Hepatocyte (in vitro differentiated cells): Measurements from ENCODE around the gene PRODH. TPM values are rescaled to one million over a fixed set of nuclear protein-coding genes. Genes with fewer than 3 reads are reported as not detected.
A peak's percentile ranks its signal among the peaks of the same experiment; 100 is the strongest.
"Not testable (repeated sequence)": the region's sequence is repeated elsewhere in the genome, so short reads cannot be mapped to it uniquely, and the experiment has no call there.

Source experiments
- DNase-seq: peaks from one replicate; pipeline ENCODE4 v3.0.0-alpha.2; 2016; ENCODE audit warnings: low spot score
- H2AFZ ChIP-seq: fragments of 200-600 bp; sonication (generic); 2 replicates; pipeline ENCODE4 v1.6.0; 2016; ENCODE audit warnings: antibody characterized with exemption, mild to moderate bottlenecking
- H3K27ac ChIP-seq: fragments of 200-600 bp; sonication (generic); 2 replicates; pipeline ENCODE4 v1.5.1; 2016; ENCODE audit warnings: mild to moderate bottlenecking
- H3K27me3 ChIP-seq: fragments of 200-600 bp; sonication (generic); 2 replicates; pipeline ENCODE4 v1.6.1; 2016
- H3K36me3 ChIP-seq: fragments of 200-600 bp; sonication (generic); replicated peaks from 2 replicates; pipeline ENCODE4 v1.5.1; 2016; ENCODE audit warnings: low read depth; ENCODE audit not compliant: insufficient read depth
- H3K4me1 ChIP-seq: fragments of 200-600 bp; sonication (generic); 2 replicates; pipeline ENCODE4 v1.5.1; 2016; ENCODE audit warnings: mild to moderate bottlenecking, moderate library complexity; ENCODE audit not compliant: insufficient read depth
- H3K4me2 ChIP-seq: fragments of 200-600 bp; sonication (generic); 2 replicates; pipeline ENCODE4 v1.6.0; 2016
- H3K4me3 ChIP-seq: fragments of 200-600 bp; sonication (generic); 2 replicates; pipeline ENCODE4 v1.5.1; 2016; ENCODE audit warnings: mild to moderate bottlenecking
- H3K79me2 ChIP-seq: fragments of 200-600 bp; sonication (generic); 2 replicates; pipeline ENCODE4 v1.6.0; 2017; ENCODE audit warnings: mild to moderate bottlenecking
- H3K9me2 ChIP-seq: fragments of 200-600 bp; sonication (generic); replicated peaks from 2 replicates; pipeline ENCODE4 v1.6.0; 2017; ENCODE audit warnings: mild to moderate bottlenecking; ENCODE audit not compliant: insufficient read depth
- H3K9me3 ChIP-seq: fragments of 200-600 bp; sonication (generic); 2 replicates; pipeline ENCODE4 v1.5.1; 2016; ENCODE audit warnings: low read depth, mild to moderate bottlenecking
- H4K20me1 ChIP-seq: fragments of 200-600 bp; sonication (generic); 2 replicates; pipeline ENCODE4 v1.6.0; 2016; ENCODE audit warnings: mild to moderate bottlenecking; ENCODE audit not compliant: insufficient read depth, poor library complexity, severe bottlenecking
- EZH2 ChIP-seq: fragments of 200-600 bp; sonication (generic); IDR thresholded peaks from 2 replicates; pipeline ENCODE4 v1.6.1; 2016; ENCODE audit warnings: antibody characterized with exemption, mild to moderate bottlenecking, borderline replicate concordance
- EZH2phosphoT487 ChIP-seq: fragments of 200-600 bp; sonication (generic); IDR thresholded peaks from one replicate; pipeline ENCODE4 v1.6.1; 2018; ENCODE audit warnings: antibody characterized with exemption, mild to moderate bottlenecking, low read depth, moderate library complexity; ENCODE audit not compliant: unreplicated experiment, severe bottlenecking
- WGBS: methylation state at CpG from one replicate; pipeline ENCODE4 v1.1.6; 2016; ENCODE audit warnings: low lambda C conversion rate; ENCODE audit errors: missing lambda C conversion rate; 5-methylcytosine and 5-hydroxymethylcytosine counted together
- polyA plus RNA-seq: library from polyadenylated mRNA; unstranded; fragments of >200 nt; fragmentation: Nextera tagmentation; extraction: Ambion mirVana; gene quantifications from 2 replicates; pipeline ENCODE4 v1.2.1, GENCODE V29; 2016
- total RNA-seq: library from RNA; depleted of rRNA; stranded (reverse); fragments of >200 nt; gene quantifications from 2 replicates; pipeline ENCODE4 v1.2.3, GENCODE V29; 2014
- TF ChIP-seq, protein P1 (sequence below): fragments of 200-600 bp; sonication (generic); IDR thresholded peaks from 2 replicates; pipeline ENCODE4 v1.5.1; 2016; ENCODE audit warnings: antibody characterized with exemption, mild to moderate bottlenecking; ENCODE audit not compliant: poor library complexity

Gene PRODH
- total and polyA plus RNA-seq, 2 experiments from 2014 or later: 27.2 to 27.9 TPM

DNA sequence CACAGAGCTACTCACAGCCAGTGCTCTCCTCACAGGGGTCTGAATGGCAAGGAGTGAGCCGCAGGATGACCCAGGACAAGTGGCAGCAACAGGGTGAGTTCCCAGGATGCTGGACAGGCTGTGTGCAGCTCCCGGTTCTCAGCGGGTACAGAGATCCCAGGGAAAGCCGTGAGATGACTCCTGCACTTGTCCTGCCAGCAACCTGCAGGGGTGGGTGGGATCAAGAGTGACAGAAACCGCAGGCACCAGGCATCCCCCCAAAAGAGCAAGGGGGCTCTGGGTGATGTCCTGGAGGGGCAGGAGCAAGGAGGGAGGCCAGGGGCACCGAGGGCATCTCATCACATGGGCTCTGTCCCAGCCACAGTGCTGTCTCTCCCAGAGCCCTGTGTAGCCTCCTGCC lies 15.9 kb upstream of the PRODH start:
- no peaks in the 10 kb centered on the region for H4K20me1 ChIP-seq
- DNase-seq: no peak
- no peaks in the 10 kb centered on the region for H3K4me1 ChIP-seq
- TF ChIP-seq, protein P1, sequence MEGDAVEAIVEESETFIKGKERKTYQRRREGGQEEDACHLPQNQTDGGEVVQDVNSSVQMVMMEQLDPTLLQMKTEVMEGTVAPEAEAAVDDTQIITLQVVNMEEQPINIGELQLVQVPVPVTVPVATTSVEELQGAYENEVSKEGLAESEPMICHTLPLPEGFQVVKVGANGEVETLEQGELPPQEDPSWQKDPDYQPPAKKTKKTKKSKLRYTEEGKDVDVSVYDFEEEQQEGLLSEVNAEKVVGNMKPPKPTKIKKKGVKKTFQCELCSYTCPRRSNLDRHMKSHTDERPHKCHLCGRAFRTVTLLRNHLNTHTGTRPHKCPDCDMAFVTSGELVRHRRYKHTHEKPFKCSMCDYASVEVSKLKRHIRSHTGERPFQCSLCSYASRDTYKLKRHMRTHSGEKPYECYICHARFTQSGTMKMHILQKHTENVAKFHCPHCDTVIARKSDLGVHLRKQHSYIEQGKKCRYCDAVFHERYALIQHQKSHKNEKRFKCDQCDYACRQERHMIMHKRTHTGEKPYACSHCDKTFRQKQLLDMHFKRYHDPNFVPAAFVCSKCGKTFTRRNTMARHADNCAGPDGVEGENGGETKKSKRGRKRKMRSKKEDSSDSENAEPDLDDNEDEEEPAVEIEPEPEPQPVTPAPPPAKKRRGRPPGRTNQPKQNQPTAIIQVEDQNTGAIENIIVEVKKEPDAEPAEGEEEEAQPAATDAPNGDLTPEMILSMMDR: no peak
- TF ChIP-seq EZH2phosphoT487 (no peak), EZH2 (no peak)
- no peaks in the 10 kb centered on the region for H3K79me2 ChIP-seq
- H3K4me2 ChIP-seq: no peak overlapping the region
- no peak overlapping the region for H2AFZ ChIP-seq
- H3K36me3 ChIP-seq: no peaks in the 10 kb centered on the region
- no peak overlapping the region for H3K27ac ChIP-seq
- H3K9me3 ChIP-seq: no peaks in the 10 kb centered on the region
- H3K9me2 ChIP-seq: no peaks in the 10 kb centered on the region
- no peaks in the 10 kb centered on the region for H3K27me3 ChIP-seq
- H3K4me3 ChIP-seq: no peak overlapping the region
- 88% methylated on average over 6 of the region's 6 CpGs for WGBS

DNA sequence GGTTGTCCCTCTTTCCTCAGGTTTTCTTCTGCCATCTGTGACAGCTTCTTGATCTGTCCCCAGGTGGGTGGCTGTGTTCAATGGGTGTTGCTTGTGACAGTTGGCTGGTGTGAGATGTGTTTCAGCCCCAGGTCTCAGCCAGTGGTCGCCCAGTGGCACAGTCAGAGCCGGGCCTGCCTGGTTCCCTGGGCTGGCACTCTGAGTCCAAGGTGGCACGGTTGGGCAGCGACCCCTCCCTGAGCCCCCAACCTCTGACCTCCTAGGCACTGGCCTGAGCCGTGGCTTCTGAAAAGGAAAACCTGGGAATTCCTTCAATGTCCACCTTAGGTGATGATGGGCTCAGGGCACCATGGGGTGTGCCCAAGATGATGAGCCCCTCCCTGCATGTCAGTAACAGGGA lies 14.0 kb upstream of the PRODH start:
- Histone ChIP-seq H3K4me1 (no peaks in the 10 kb centered on the region), H3K27me3 (no peaks in the 10 kb centered on the region), H3K4me3 (no peak overlapping the region), H4K20me1 (no peaks in the 10 kb centered on the region), H3K36me3 (no peaks in the 10 kb centered on the region), H3K79me2 (no peaks in the 10 kb centered on the region), H3K27ac (no peak overlapping the region), H3K9me2 (no peaks in the 10 kb centered on the region), H3K4me2 (no peak overlapping the region), H3K9me3 (no peaks in the 10 kb centered on the region), H2AFZ (no peak overlapping the region)
- TF ChIP-seq, protein P1: no peak
- TF ChIP-seq EZH2phosphoT487 (no peak), EZH2 (no peak)
- 100% methylated on average over 5 of the region's 5 CpGs for WGBS
- no peak for DNase-seq

DNA sequence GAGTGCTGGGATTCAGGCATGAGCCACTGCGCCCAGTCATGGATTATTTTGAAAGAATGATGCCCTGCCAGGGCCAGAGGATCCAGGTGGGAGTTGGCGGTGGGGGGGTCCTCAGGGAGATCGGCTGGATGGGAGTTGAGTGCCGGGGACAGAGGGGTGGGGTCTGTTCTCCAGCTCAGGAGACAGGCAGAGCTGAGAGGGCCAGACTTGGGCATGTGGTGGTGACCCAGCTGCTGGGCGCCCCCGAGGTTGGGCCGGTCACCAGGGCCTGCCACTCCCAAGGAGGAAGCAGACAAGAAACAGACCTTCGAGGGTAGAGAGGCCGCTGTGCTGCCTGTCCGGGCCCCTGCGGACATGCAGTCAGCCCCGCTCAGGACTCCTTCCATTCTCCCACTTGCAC lies 11.8 kb upstream of the PRODH start:
- H3K4me1 ChIP-seq: no peaks in the 10 kb centered on the region
- no peak overlapping the region for H2AFZ ChIP-seq
- TF ChIP-seq EZH2: no peak
- TF ChIP-seq, protein P1: no peak
- TF ChIP-seq EZH2phosphoT487: no peak
- no peaks in the 10 kb centered on the region for H3K36me3 ChIP-seq
- H3K27me3 ChIP-seq: no peaks in the 10 kb centered on the region
- H3K9me3 ChIP-seq: no peaks in the 10 kb centered on the region
- peak overlapping the region; percentile 40 for H3K27ac ChIP-seq
- no peak overlapping the region for H3K4me2 ChIP-seq
- H3K4me3 ChIP-seq: no peak overlapping the region
- DNase-seq: no peak
- WGBS: 78% methylated on average over 10 of the region's 12 CpGs
- H4K20me1 ChIP-seq: no peaks in the 10 kb centered on the region
- no peaks in the 10 kb centered on the region for H3K79me2 ChIP-seq
- H3K9me2 ChIP-seq: no peaks in the 10 kb centered on the region

DNA sequence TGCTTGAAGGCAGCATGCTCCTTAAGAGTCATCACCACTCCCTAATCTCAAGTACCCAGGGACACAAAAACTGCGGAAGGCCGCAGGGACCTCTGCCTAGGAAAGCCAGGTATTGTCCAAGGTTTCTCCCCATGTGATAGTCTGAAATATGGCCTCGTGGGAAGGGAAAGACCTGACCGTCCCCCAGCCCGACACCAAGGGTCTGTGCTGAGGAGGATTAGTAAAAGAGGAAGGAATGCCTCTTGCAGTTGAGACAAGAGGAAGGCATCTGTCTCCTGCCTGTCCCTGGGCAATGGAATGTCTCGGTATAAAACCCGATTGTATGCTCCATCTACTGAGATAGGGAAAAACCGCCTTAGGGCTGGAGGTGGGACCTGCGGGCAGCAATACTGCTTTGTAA lies 11.0 kb upstream of the PRODH start:
- not testable (repeated sequence) for H4K20me1 ChIP-seq, DNase-seq, H2AFZ ChIP-seq, H3K4me1 ChIP-seq, H3K4me2 ChIP-seq, H3K9me2 ChIP-seq, H3K9me3 ChIP-seq, H3K27me3 ChIP-seq, H3K4me3 ChIP-seq, H3K27ac ChIP-seq, H3K79me2 ChIP-seq, H3K36me3 ChIP-seq
- WGBS: 31% methylated on average over 3 of the region's 9 CpGs

DNA sequence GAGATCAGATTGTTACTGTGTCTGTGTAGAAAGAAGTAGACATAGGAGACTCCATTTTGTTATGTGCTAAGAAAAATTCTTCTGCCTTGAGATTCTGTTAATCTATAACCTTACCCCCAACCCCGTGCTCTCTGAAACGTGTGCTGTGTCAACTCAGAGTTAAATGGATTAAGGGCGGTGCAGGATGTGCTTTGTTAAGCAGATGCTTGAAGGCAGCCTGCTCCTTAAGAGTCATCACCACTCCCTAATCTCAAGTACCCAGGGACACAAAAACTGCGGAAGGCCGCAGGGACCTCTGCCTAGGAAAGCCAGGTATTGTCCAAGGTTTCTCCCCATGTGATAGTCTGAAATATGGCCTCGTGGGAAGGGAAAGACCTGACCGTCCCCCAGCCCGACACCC lies 2.6 kb upstream of the PRODH start:
- H3K4me1 ChIP-seq, H3K27ac ChIP-seq, H3K4me3 ChIP-seq, H3K27me3 ChIP-seq, H3K9me2 ChIP-seq, H3K4me2 ChIP-seq, DNase-seq, H2AFZ ChIP-seq, H3K79me2 ChIP-seq, H3K9me3 ChIP-seq, H3K36me3 ChIP-seq, H4K20me1 ChIP-seq: not testable (repeated sequence)
- WGBS: 7% methylated on average over 5 of the region's 8 CpGs

DNA sequence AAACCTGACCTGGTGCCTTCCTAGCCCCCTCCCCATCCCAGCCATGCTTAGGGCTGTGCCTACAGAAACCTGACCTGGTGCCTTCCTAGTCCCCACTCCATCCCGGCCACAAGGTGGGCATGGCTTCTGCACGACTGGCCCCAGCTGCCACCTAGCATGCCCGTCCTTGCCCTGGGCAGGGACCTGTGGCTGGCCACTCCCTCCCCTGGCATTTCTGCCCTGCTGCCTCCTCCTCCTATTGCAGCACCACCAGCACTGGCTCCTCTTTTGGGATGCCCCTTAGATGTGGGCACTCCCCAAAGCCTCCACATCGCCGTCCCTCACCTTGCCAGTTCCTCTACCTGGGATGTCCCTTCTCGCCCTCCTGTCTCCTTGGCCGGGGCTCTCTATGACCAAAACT lies 1.4 kb downstream of the PRODH start:
- not testable (repeated sequence) for DNase-seq, H3K36me3 ChIP-seq

More for the DNA sequence above, 1.4 kb downstream of the PRODH start:
- H3K27ac ChIP-seq, H3K4me2 ChIP-seq, H3K9me3 ChIP-seq, H3K79me2 ChIP-seq, H4K20me1 ChIP-seq, H2AFZ ChIP-seq, H3K4me3 ChIP-seq, H3K4me1 ChIP-seq, H3K27me3 ChIP-seq, H3K9me2 ChIP-seq: not testable (repeated sequence)
- no CpG with 5 or more reads among the region's 7 CpGs for WGBS
